Measurements from ENCODE around the gene MECP2. TPM values are rescaled to one million over a fixed set of nuclear protein-coding genes. Genes with fewer than 3 reads are reported as not detected.
A peak's percentile ranks its signal among the peaks of the same experiment; 100 is the strongest.

MECP2 gene
- total and polyA plus RNA-seq, 2 experiments from 2014 or later, result 18.1 to 19.4 TPM

- H3K27ac ChIP-seq, result peak overlapping the region; percentile 83
- H4K20me1 ChIP-seq (ENCODE audit: insufficient read depth, poor library complexity, severe bottlenecking), result no peaks in the 10 kb centered on the region
- H3K79me2 ChIP-seq, result no peaks in the 10 kb centered on the region
- DNase-seq (ENCODE audit: low spot score), result peak; percentile 52
- H2AFZ ChIP-seq, result no peak overlapping the region
- H3K4me3 ChIP-seq, result no peak overlapping the region
- no peaks in the 10 kb centered on the region for H3K9me3 ChIP-seq (ENCODE audit: low read depth)
- H3K4me1 ChIP-seq (ENCODE audit: insufficient read depth), result no peaks in the 10 kb centered on the region
- no peaks in the 10 kb centered on the region for H3K27me3 ChIP-seq
- TF ChIP-seq EZH2phosphoT487 (IDR thresholded peaks at IDR 0.05; ENCODE audit: low read depth, severe bottlenecking, unreplicated experiment), result no peak
- no peak overlapping the region for H3K4me2 ChIP-seq
- H3K9me2 ChIP-seq (replicated peaks; ENCODE audit: insufficient read depth), result no peaks in the 10 kb centered on the region
- WGBS (ENCODE audit: low lambda C conversion rate, missing lambda C conversion rate), result 83% methylated on average over 18 of the region's 18 CpGs
- no peaks in the 10 kb centered on the region for H3K36me3 ChIP-seq (replicated peaks; ENCODE audit: insufficient read depth, low read depth)
Observed at GRCh38 chrX:154010330-154011087, 87.0 kb downstream of the MECP2 start.

- TF ChIP-seq EZH2 (IDR thresholded peaks at IDR 0.05; ENCODE audit: borderline replicate concordance) (no peak), EZH2phosphoT487 (IDR thresholded peaks at IDR 0.05; ENCODE audit: low read depth, severe bottlenecking, unreplicated experiment) (no peak)
- TF ChIP-seq, protein P1, sequence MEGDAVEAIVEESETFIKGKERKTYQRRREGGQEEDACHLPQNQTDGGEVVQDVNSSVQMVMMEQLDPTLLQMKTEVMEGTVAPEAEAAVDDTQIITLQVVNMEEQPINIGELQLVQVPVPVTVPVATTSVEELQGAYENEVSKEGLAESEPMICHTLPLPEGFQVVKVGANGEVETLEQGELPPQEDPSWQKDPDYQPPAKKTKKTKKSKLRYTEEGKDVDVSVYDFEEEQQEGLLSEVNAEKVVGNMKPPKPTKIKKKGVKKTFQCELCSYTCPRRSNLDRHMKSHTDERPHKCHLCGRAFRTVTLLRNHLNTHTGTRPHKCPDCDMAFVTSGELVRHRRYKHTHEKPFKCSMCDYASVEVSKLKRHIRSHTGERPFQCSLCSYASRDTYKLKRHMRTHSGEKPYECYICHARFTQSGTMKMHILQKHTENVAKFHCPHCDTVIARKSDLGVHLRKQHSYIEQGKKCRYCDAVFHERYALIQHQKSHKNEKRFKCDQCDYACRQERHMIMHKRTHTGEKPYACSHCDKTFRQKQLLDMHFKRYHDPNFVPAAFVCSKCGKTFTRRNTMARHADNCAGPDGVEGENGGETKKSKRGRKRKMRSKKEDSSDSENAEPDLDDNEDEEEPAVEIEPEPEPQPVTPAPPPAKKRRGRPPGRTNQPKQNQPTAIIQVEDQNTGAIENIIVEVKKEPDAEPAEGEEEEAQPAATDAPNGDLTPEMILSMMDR (IDR thresholded peaks at IDR 0.05; ENCODE audit: poor library complexity), result no peak
- no peak overlapping the region for H3K27ac ChIP-seq
- H2AFZ ChIP-seq, result no peak overlapping the region
- H3K36me3 ChIP-seq (replicated peaks; ENCODE audit: insufficient read depth, low read depth), result no peaks in the 10 kb centered on the region
- DNase-seq (ENCODE audit: low spot score), result no peak
- WGBS (ENCODE audit: low lambda C conversion rate, missing lambda C conversion rate), result 61% methylated on average over 4 of the region's 4 CpGs
- H3K79me2 ChIP-seq, result no peaks in the 10 kb centered on the region
- H3K9me2 ChIP-seq (replicated peaks; ENCODE audit: insufficient read depth), result no peaks in the 10 kb centered on the region
- no peaks in the 10 kb centered on the region for H3K9me3 ChIP-seq (ENCODE audit: low read depth)
- no peaks in the 10 kb centered on the region for H3K27me3 ChIP-seq
- no peaks in the 10 kb centered on the region for H4K20me1 ChIP-seq (ENCODE audit: insufficient read depth, poor library complexity, severe bottlenecking)
- H3K4me2 ChIP-seq, result no peak overlapping the region
- H3K4me3 ChIP-seq, result no peak overlapping the region
- H3K4me1 ChIP-seq (ENCODE audit: insufficient read depth), result no peaks in the 10 kb centered on the region
Observed at GRCh38 chrX:154008521-154008920, 89.0 kb downstream of the MECP2 start.

DNA sequence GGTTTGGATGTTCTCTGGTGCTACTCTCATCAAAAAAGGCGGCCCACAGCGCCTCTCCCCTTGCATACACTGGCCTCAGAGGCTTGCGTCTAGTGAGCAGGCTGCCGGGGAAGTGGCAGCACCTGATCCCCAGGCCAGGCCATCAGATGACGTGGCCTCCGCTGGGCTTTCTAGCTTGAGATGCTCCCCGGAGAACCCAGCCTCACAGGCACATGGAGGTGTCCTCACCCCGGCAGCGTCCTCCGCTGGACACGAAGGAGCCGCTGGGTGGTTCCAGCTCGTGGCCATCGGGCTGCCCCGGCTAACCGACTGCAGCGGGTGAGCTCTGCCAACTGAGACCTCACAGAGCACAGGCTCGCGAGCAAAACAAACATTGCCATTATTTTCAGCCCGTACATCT is 90.6 kb downstream of the MECP2 start:
- TF ChIP-seq EZH2 (IDR thresholded peaks at IDR 0.05; ENCODE audit: borderline replicate concordance) (no peak), EZH2phosphoT487 (IDR thresholded peaks at IDR 0.05; ENCODE audit: low read depth, severe bottlenecking, unreplicated experiment) (no peak)
- TF ChIP-seq, protein P1 (IDR thresholded peaks at IDR 0.05; ENCODE audit: poor library complexity), result no peak
- Histone ChIP-seq H3K9me2 (replicated peaks; ENCODE audit: insufficient read depth) (no peaks in the 10 kb centered on the region), H3K4me3 (no peak overlapping the region), H4K20me1 (ENCODE audit: insufficient read depth, poor library complexity, severe bottlenecking) (no peaks in the 10 kb centered on the region), H3K4me1 (ENCODE audit: insufficient read depth) (no peaks in the 10 kb centered on the region), H3K36me3 (replicated peaks; ENCODE audit: insufficient read depth, low read depth) (no peaks in the 10 kb centered on the region), H3K9me3 (ENCODE audit: low read depth) (no peaks in the 10 kb centered on the region), H2AFZ (no peak overlapping the region), H3K4me2 (no peak overlapping the region), H3K79me2 (no peaks in the 10 kb centered on the region), H3K27me3 (no peaks in the 10 kb centered on the region), H3K27ac (no peak overlapping the region)
- DNase-seq (ENCODE audit: low spot score), result no peak
- 92% methylated on average over 20 of the region's 20 CpGs for WGBS (ENCODE audit: low lambda C conversion rate, missing lambda C conversion rate)

- no peaks in the 10 kb centered on the region for H3K4me1 ChIP-seq (ENCODE audit: insufficient read depth)
- no peaks in the 10 kb centered on the region for H3K9me3 ChIP-seq (ENCODE audit: low read depth)
- no peak overlapping the region for H3K27ac ChIP-seq
- no peak overlapping the region for H3K4me3 ChIP-seq
- H3K36me3 ChIP-seq (replicated peaks; ENCODE audit: insufficient read depth, low read depth), result no peaks in the 10 kb centered on the region
- no peaks in the 10 kb centered on the region for H4K20me1 ChIP-seq (ENCODE audit: insufficient read depth, poor library complexity, severe bottlenecking)
- H3K9me2 ChIP-seq (replicated peaks; ENCODE audit: insufficient read depth), result no peaks in the 10 kb centered on the region
- H3K27me3 ChIP-seq, result no peaks in the 10 kb centered on the region
- WGBS (ENCODE audit: low lambda C conversion rate, missing lambda C conversion rate), result 83% methylated on average over 11 of the region's 11 CpGs
- no peak overlapping the region for H3K4me2 ChIP-seq
- no peaks in the 10 kb centered on the region for H3K79me2 ChIP-seq
- no peak overlapping the region for H2AFZ ChIP-seq
- no peak for DNase-seq (ENCODE audit: low spot score)
- TF ChIP-seq EZH2 (IDR thresholded peaks at IDR 0.05; ENCODE audit: borderline replicate concordance) (no peak), EZH2phosphoT487 (IDR thresholded peaks at IDR 0.05; ENCODE audit: low read depth, severe bottlenecking, unreplicated experiment) (no peak)
- TF ChIP-seq, protein P1 (IDR thresholded peaks at IDR 0.05; ENCODE audit: poor library complexity), result no peak
Observed at GRCh38 chrX:154004315-154004714, 93.2 kb downstream of the MECP2 start.

Data from hepatocyte (in vitro differentiated cells).